Activated T-cell treated with anti-CD3 and anti-CD28 coated beads for 4 hours (primary cell): Measurements from ENCODE around the gene ANKS4B.
"Not testable (repeated sequence)": the region's sequence is repeated elsewhere in the genome, so short reads cannot be mapped to it uniquely, and the experiment has no call there.

ENCODE experiments used
- DNase-seq: peaks from one replicate; pipeline ENCODE4 v3.0.0-alpha.2; 2020

The ANKS4B gene

GRCh38 chr16:21263640-21264570, 30.4 kb downstream of the ANKS4B start:
- DNase-seq = no peak

GRCh38 chr16:21264571-21265036, 31.1 kb downstream of the ANKS4B start:
- DNase-seq = no peak

GRCh38 chr16:21265104-21265837, 31.8 kb downstream of the ANKS4B start:
- DNase-seq = no peak

GRCh38 chr16:21267298-21267697, 33.8 kb downstream of the ANKS4B start:
- DNase-seq = no peak

GRCh38 chr16:21268236-21268635, 34.7 kb downstream of the ANKS4B start:
- no peak for DNase-seq

GRCh38 chr16:21272253-21272652, 38.8 kb downstream of the ANKS4B start:
- DNase-seq = no peak

- not testable (repeated sequence) for DNase-seq
These were observed 39.3 kb downstream of the ANKS4B start for GRCh38 chr16:21272763-21273162.

GRCh38 chr16:21274172-21274726, 40.8 kb downstream of the ANKS4B start:
- DNase-seq = no peak

GRCh38 chr16:21275529-21275928, 42.0 kb downstream of the ANKS4B start:
- no peak for DNase-seq

GRCh38 chr16:21276090-21276489, 42.6 kb downstream of the ANKS4B start:
- DNase-seq = no peak

GRCh38 chr16:21277045-21277926, 43.8 kb downstream of the ANKS4B start:
- no peak for DNase-seq

- DNase-seq = peak; percentile 14
These were observed 44.6 kb downstream of the ANKS4B start, which contains the start of gene CRYM for GRCh38 chr16:21277927-21278706. Gene CRYM, minus strand, starts transcription at chr16:21278290. Its CDS starts 39 bp downstream, at chr16:21278251.

GRCh38 chr16:21279501-21279900, 46.0 kb downstream of the ANKS4B start:
- DNase-seq = no peak

- no peak for DNase-seq
These were observed 48.3 kb downstream of the ANKS4B start for GRCh38 chr16:21281698-21282389.

- DNase-seq = no peak
These were observed 50.2 kb downstream of the ANKS4B start for GRCh38 chr16:21283521-21284289.

GRCh38 chr16:21284414-21284813, 50.9 kb downstream of the ANKS4B start:
- no peak for DNase-seq

GRCh38 chr16:21285314-21285713, 51.8 kb downstream of the ANKS4B start:
- DNase-seq = no peak

GRCh38 chr16:21289789-21290188, 56.3 kb downstream of the ANKS4B start:
- DNase-seq = not testable (repeated sequence)

- DNase-seq = peak; percentile 6
These were observed 67.0 kb downstream of the ANKS4B start for GRCh38 chr16:21300309-21301167.
